Dermis blood vessel endothelial cell (primary cell): ENCODE results near the gene SMR3B. TPM values are rescaled to one million over a fixed set of nuclear protein-coding genes. Genes with fewer than 3 reads are reported as not detected.

Experiments used
- total RNA-seq: library from RNA; depleted of rRNA; stranded (reverse); fragments of >200 nt; gene quantifications from 2 replicates; pipeline ENCODE4 v1.2.3, GENCODE V29; 2014

The SMR3B gene
- total RNA-seq, 1 donor from 2014 or later = not detected

Other genes starting within 250 kb of the SMR3B start
- not detected in 2 replicates for gene PRR27, start 228.9 kb upstream of the SMR3B start, total RNA-seq
- gene ODAM, start 187.4 kb upstream of the SMR3B start, total RNA-seq = not detected in 2 replicates
- gene FDCSP, start 157.0 kb upstream of the SMR3B start, total RNA-seq = not detected in 2 replicates
- gene CSN3, start 140.5 kb upstream of the SMR3B start, total RNA-seq = not detected in 2 replicates
- gene CABS1, start 48.1 kb upstream of the SMR3B start, total RNA-seq = not detected in 2 replicates
- not detected in 2 replicates for gene SMR3A, start 22.4 kb upstream of the SMR3B start, total RNA-seq
- gene OPRPN, start 14.8 kb downstream of the SMR3B start, total RNA-seq = not detected in 2 replicates
- gene MUC7, start 89.1 kb downstream of the SMR3B start, total RNA-seq = not detected in 2 replicates
- not detected in 2 replicates for gene AMTN, start 135.4 kb downstream of the SMR3B start, total RNA-seq
- not detected in 2 replicates for gene AMBN, start 209.1 kb downstream of the SMR3B start, total RNA-seq
- gene ENAM, start 245.6 kb downstream of the SMR3B start, total RNA-seq = not detected in 2 replicates